ENCODE results near the gene JMJD4.

The JMJD4 gene

GRCh38 chr1:227773558-227773957 is 38.5 kb upstream of the JMJD4 start:
- TF ChIP-seq CTCF (conservative IDR thresholded peaks at IDR 0.05), result no peak
- H3K27ac ChIP-seq, result no peak overlapping the region

DNA sequence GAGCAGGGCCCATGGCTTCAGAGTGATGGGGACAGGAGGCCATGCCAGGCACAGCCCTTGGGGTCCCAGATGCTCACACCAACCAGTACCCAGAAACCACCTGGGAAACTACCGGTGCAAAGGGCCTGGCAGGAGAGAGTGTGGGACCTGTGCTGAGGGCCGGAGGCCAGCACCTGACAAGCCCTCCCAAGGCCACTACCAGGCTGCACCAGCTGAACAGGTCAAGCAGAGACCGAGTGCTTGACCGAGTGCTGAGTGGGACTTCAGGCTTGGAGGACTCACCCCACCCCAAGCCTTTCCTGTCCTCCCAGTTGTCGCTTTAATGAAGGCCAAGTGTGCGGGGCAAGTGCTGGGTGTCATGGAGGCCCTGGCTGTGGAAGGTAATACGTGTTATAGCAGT is 36.7 kb upstream of the JMJD4 start:
- no peak for TF ChIP-seq CTCF (conservative IDR thresholded peaks at IDR 0.05)
- H3K27ac ChIP-seq, result no peak overlapping the region

DNA sequence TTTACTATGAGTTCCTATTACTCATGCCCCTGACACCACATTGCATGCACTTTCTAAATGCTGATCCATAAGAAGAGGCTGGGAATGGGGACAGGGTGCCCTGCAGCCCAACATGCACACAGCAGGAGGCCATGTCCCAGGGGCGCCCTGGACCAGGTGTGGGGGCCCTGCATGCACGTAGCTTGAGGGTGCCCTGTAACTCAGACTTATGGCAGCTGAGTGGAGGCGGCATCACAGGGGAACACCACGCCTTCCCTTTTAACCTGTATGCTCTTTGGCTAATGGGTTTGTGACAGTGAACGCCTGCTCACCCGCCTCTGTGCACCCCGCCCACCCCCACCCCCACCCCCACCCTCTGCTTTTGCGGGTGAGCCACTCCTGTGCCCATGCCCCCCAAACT is 36.2 kb upstream of the JMJD4 start:
- no peak overlapping the region for H3K27ac ChIP-seq
- TF ChIP-seq CTCF (conservative IDR thresholded peaks at IDR 0.05), result no peak

DNA sequence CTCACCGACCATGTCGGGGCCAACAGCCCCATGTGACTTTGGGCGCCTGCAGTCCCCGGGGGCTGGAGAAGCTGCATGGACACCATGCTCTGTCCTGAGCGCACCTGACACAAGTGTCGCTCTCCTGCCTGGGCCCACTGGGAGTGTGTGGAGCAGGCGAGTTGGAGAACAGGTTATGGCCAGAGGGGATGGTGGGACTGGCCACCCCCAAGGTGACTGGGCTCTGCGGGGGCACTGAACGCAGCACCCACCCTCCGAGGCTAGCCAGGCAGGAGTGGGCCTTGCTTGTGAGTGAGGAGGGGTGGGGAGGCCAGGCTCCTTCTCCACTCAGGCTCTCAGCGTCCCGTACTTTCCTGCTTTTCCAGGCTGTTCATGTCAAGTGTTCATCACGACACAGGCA is 35.7 kb upstream of the JMJD4 start:
- H3K27ac ChIP-seq, result no peak overlapping the region
- no peak for TF ChIP-seq CTCF (conservative IDR thresholded peaks at IDR 0.05)

DNA sequence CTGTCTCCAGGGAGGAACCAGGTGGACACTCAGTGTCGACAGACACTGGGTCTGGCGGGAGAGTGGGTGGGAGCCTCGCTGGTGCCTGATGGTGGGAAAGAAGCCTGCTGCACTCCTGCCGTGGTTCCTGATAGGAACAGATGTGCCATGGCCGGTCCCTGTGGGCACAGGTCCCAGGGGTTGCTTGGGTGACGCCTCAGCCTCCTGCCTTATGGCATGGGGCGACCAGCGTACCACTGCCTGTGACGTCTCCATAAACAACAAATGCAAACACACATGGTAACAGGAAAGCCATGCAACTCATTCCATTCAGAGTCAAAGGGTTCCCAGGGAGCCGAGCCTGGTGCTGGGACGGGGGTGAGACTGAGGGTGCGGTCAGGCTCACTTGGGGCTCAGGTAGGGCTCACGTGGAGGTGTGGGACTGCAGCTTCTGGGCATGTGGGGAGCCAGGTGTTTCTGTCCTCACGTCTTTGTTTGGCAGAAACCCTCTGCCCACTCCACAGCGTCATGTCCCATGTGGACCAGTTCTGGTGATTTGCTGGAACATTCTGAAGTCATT is 34.9 kb upstream of the JMJD4 start:
- no peak for TF ChIP-seq CTCF (conservative IDR thresholded peaks at IDR 0.05)
- no peak overlapping the region for H3K27ac ChIP-seq

- no peak for TF ChIP-seq CTCF (conservative IDR thresholded peaks at IDR 0.05)
- no peak overlapping the region for H3K27ac ChIP-seq
These were observed 34.2 kb upstream of the JMJD4 start for GRCh38 chr1:227769047-227769935.

- H3K27ac ChIP-seq, result no peak overlapping the region
- no peak for TF ChIP-seq CTCF (conservative IDR thresholded peaks at IDR 0.05)
These were observed 33.5 kb upstream of the JMJD4 start for GRCh38 chr1:227768640-227769039.

Measured in VCaP (cell line).